ENCODE measurements around the gene NOXA1. TPM values are rescaled to one million over a fixed set of nuclear protein-coding genes. Genes with fewer than 3 reads are reported as not detected.

The NOXA1 gene
- total and polyA plus RNA-seq, 9 of the 15 experiments (the other 6 are each of a cell fraction or from before 2014, with no cell fraction given): 0.07 to 1.2 (median 0.20) TPM; not detected in 4

DNA sequence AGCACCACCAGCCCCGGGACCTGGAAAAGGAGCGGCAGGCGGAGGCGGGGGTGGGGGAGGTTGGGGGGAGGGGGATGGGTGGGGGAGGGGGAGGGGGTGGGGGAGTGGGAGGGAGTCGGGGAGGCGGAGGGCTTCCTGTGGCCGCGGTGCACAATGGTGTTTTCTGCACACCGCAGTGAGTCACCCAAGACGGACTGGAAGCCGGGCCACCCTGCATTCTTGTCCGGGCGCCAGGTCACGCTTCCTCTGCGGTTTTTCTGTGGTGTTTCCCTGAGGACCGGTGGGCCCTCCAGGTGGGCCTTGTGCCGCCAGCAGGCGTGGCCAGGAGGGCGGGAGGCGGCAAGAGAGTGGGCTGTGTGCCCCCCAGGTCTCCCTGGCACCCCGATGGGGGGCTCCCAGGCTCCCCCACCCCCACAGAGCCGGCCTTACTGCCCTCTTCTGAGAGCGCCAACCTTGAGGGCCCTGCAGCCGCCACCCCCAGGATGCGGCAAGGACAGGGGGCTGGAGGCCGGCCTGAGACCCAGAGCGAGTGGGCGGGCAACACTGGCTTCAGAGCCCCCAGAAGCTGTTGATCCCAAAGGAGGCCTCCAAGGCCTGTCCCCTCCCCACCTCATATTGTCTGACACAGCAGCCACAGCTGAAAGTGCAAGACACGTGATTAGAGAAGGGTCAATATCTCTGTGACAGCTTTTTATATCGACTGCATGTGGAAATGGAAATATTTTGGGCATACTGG lies 11.4 kb upstream of the NOXA1 start (continued):
- TF ChIP-seq ZBTB11 (CRISPR knock-in tag; IDR thresholded peaks at IDR 0.05) (peak in 1 of 3 experiments; percentile 66; a peak in 1 of 6 replicates), GABPB1 (CRISPR knock-in tag; IDR thresholded peaks at IDR 0.05) (0 out of 2 replicates have a peak, but pooled peaks have one; percentile 50), ZNF57 (CRISPR knock-in tag; IDR thresholded peaks at IDR 0.05) (no peak), ZBTB17 (CRISPR knock-in tag; IDR thresholded peaks at IDR 0.05) (0 out of 2 replicates have a peak, but pooled peaks have one; percentile 39), SP1 (CRISPR knock-in tag; IDR thresholded peaks at IDR 0.05) (0 out of 2 replicates have a peak, but pooled peaks have one; percentile 27), ZZZ3 (IDR thresholded peaks at IDR 0.05) (no peak), SNIP1 (IDR thresholded peaks at IDR 0.05; ENCODE audit: low read depth) (no peak), MTA3 (IDR thresholded peaks at IDR 0.05; ENCODE audit: borderline replicate concordance) (peak; percentile 14; the same call in 1 of the 2 replicates), CUX1 (CRISPR knock-in tag; IDR thresholded peaks at IDR 0.05) (no peak)
